Bronchial epithelial cell (primary cell): Measurements from ENCODE around the gene C1QL2. TPM values are rescaled to one million over a fixed set of nuclear protein-coding genes. Genes with fewer than 3 reads are reported as not detected.
A peak's percentile ranks its signal among the peaks of the same experiment; 100 is the strongest.

Source experiments
- DNase-seq: peaks from one replicate; pipeline ENCODE4 v3.0.0-alpha.2; 2010; ENCODE audit warnings: low read depth
- FAIRE-seq: peaks from 2 replicates; lab custom pipeline; 2011; peaks lifted over from hg19 to GRCh38; lab: Jason Lieb, UNC
- H3K27me3 ChIP-seq: 2 replicates; pipeline ENCODE4 v1.5.1; 2011; ENCODE audit warnings: low read length; ENCODE audit not compliant: control insufficient read depth, insufficient read depth
- H3K36me3 ChIP-seq: 2 replicates; pipeline ENCODE4 v1.5.1; 2011; ENCODE audit warnings: low read length; ENCODE audit not compliant: control insufficient read depth, insufficient read depth
- H3K4me3 ChIP-seq: 2 replicates; pipeline ENCODE4 v1.5.1; 2011; ENCODE audit warnings: mild to moderate bottlenecking, low read depth, low read length, control low read depth
- CTCF ChIP-seq: IDR thresholded peaks from 2 replicates; pipeline ENCODE4 v1.5.1; 2011; ENCODE audit warnings: mild to moderate bottlenecking, moderate library complexity, low read length, control low read depth, inconsistent platforms; ENCODE audit not compliant: insufficient read depth, severe bottlenecking
- total RNA-seq: library from RNA; depleted of rRNA; stranded (reverse); fragments of >200 nt; gene quantifications from 2 replicates; pipeline ENCODE4 v1.2.1, GENCODE V29; 2014

C1QL2 gene
- total RNA-seq, 1 donor from 2014 or later, result not detected

- H3K4me3 ChIP-seq, result no peak overlapping the region
- no peak for FAIRE-seq
- H3K27me3 ChIP-seq, result peaks cover 2% of the 10 kb centered on the region
- no peak for TF ChIP-seq CTCF
- H3K36me3 ChIP-seq, result no peaks in the 10 kb centered on the region
- no peak for DNase-seq
Observed at GRCh38 chr2:119119999-119120756, 38.4 kb downstream of the C1QL2 start.

- no peak for DNase-seq
- no peak for FAIRE-seq
- no peaks in the 10 kb centered on the region for H3K36me3 ChIP-seq
- no peak overlapping the region for H3K4me3 ChIP-seq
- TF ChIP-seq CTCF, result no peak
- peaks cover 2% of the 10 kb centered on the region for H3K27me3 ChIP-seq
Observed at GRCh38 chr2:119119076-119119785, 39.3 kb downstream of the C1QL2 start.

- H3K27me3 ChIP-seq, result no peaks in the 10 kb centered on the region
- no peak overlapping the region for H3K4me3 ChIP-seq
- no peaks in the 10 kb centered on the region for H3K36me3 ChIP-seq
- peak; percentile 6 for DNase-seq
- TF ChIP-seq CTCF, result no peak
- no peak for FAIRE-seq
Observed at GRCh38 chr2:119117891-119118882, 40.4 kb downstream of the C1QL2 start.

GRCh38 chr2:119117408-119117807, 41.1 kb downstream of the C1QL2 start:
- H3K36me3 ChIP-seq, result no peaks in the 10 kb centered on the region
- H3K27me3 ChIP-seq, result no peaks in the 10 kb centered on the region
- DNase-seq (no peak), FAIRE-seq (no peak)
- no peak for TF ChIP-seq CTCF
- H3K4me3 ChIP-seq, result no peak overlapping the region

GRCh38 chr2:119116411-119117295, 41.9 kb downstream of the C1QL2 start:
- no peak for FAIRE-seq
- DNase-seq, result no peak
- H3K27me3 ChIP-seq, result no peaks in the 10 kb centered on the region
- TF ChIP-seq CTCF, result no peak
- H3K4me3 ChIP-seq, result no peak overlapping the region
- no peaks in the 10 kb centered on the region for H3K36me3 ChIP-seq
